ENCODE data around the gene PYGB. TPM values are rescaled to one million over a fixed set of nuclear protein-coding genes. Genes with fewer than 3 reads are reported as not detected.

The PYGB gene
- total RNA-seq, 2 experiments from 2014 or later, result 26.3 to 27.5 TPM

DNA sequence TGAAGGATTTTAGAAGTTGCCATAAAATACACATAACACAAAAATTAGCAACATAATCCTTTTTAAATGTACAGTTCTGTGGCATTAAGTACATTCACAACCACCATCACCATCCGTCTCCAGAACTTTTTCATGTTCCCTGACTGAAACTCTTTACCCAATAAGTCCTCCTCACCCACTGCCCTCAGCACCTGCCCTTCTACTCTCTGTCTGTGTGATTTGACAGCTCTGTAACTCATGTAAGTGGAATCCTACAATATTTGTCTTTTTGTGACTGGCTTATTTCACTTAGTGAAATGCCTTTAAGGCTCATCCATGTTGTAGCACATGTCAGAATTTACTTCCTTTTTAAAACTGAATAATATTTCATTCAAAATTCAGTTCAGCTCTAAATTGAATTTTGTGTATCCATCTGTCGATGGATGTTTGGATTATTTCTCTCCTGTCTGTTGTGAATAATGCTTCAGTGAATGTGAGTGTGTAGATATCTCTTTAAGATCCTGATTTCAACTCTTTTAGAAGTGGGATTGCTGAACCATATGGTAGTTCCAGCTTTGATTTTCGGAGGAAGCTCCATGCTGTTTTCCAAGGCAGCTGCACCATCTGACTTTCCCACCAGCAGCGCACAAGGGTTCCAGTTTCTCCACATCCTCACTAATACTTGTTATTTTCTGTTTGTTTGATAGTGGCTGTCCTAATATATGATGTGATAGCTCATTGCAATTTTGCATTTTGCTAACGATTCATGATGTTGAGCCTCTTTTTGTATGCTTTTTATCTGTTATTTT lies 48.2 kb upstream of the PYGB start:
- ChIA-PET CTCF (interaction anchor here (1.2 kb wide), 1 partner anchor 11 kb away, joined by 3 read pairs; no protein-coding TSS in a partner anchor), POLR2A (interaction anchor here (1.0 to 1.2 kb wide), 2 partner anchors 48 to 141 kb away, joined by 3 read pairs; no protein-coding TSS in a partner anchor)
- no peaks in the 10 kb centered on the region for H3K9me3 ChIP-seq (ENCODE audit: control insufficient read depth in 1 of 2, insufficient read depth in 1 of 2, low read length in 2 of 2)
- no peak for ATAC-seq (ENCODE audit: poor library complexity)
- no peak overlapping the region for H3K4me3 ChIP-seq (ENCODE audit: low read length)
- peaks cover 17% of the 10 kb centered on the region for H3K36me3 Mint-ChIP-seq (ENCODE audit: low read depth)
- H3K4me1 ChIP-seq (ENCODE audit: insufficient read depth, low read length), result peaks cover 38% of the 10 kb centered on the region
- peaks cover 75% of the 10 kb centered on the region for H3K4me1 Mint-ChIP-seq (ENCODE audit: low read depth)
- intact Hi-C loops (cut with DNase I, micrococcal nuclease), result loop anchor here (5.0 to 10.0 kb wide), 8 partner anchors 48 to 1842 kb away; partner anchors contain the start of genes NANP (in 1 of the 2), PYGB (in 1 of the 2), VSX1 (in 1 of the 2) and ZNF337 (in 1 of the 2)
- TF ChIP-seq, protein P1, sequence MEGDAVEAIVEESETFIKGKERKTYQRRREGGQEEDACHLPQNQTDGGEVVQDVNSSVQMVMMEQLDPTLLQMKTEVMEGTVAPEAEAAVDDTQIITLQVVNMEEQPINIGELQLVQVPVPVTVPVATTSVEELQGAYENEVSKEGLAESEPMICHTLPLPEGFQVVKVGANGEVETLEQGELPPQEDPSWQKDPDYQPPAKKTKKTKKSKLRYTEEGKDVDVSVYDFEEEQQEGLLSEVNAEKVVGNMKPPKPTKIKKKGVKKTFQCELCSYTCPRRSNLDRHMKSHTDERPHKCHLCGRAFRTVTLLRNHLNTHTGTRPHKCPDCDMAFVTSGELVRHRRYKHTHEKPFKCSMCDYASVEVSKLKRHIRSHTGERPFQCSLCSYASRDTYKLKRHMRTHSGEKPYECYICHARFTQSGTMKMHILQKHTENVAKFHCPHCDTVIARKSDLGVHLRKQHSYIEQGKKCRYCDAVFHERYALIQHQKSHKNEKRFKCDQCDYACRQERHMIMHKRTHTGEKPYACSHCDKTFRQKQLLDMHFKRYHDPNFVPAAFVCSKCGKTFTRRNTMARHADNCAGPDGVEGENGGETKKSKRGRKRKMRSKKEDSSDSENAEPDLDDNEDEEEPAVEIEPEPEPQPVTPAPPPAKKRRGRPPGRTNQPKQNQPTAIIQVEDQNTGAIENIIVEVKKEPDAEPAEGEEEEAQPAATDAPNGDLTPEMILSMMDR (IDR thresholded peaks at IDR 0.05), result no peak
- H3K36me3 ChIP-seq (ENCODE audit: insufficient read depth, low read length), result no peaks in the 10 kb centered on the region
- peak overlapping the region; percentile 36 for H3K4me3 Mint-ChIP-seq
- no peak for DNase-seq
- no peak overlapping the region for H3K27ac ChIP-seq (ENCODE audit: low read depth in 1 of 2, low read length in 2 of 2)
- H3K27me3 ChIP-seq (ENCODE audit: control insufficient read depth in 1 of 2, insufficient read depth in 2 of 2, low read length in 2 of 2), result no peaks in the 10 kb centered on the region
- H3K9me3 Mint-ChIP-seq, result no peaks in the 10 kb centered on the region
- peak overlapping the region; percentile 48 for H3K27ac Mint-ChIP-seq
- H3K27me3 Mint-ChIP-seq, result no peaks in the 10 kb centered on the region

DNA sequence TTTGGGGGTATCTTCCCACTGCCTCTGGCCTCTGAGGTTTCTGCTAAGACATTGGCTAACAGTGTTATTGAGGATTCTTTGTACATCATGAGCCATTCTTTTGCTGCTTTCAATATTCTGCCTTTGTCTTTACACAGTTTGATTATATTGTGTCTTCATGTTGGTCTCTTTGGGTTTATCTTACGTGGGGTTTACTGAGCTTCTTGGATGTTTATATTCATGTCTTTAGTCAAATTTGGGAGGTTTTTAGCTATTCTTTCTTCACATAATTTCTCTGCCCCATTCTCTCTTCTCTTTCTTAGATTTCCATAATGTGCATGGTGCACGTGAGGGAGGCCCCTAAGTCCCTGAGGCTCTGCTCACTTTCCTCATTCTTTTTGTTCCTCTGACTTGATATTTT lies 44.8 kb upstream of the PYGB start:
- H3K4me1 ChIP-seq (ENCODE audit: insufficient read depth, low read length), result peaks cover 9% of the 10 kb centered on the region
- peaks cover 57% of the 10 kb centered on the region for H3K4me1 Mint-ChIP-seq (ENCODE audit: low read depth)
- H3K36me3 ChIP-seq (ENCODE audit: insufficient read depth, low read length), result peaks cover 7% of the 10 kb centered on the region
- no peaks in the 10 kb centered on the region for H3K27me3 ChIP-seq (ENCODE audit: control insufficient read depth in 1 of 2, insufficient read depth in 2 of 2, low read length in 2 of 2)
- ATAC-seq (ENCODE audit: poor library complexity), result no peak
- no peak overlapping the region for H3K27ac ChIP-seq (ENCODE audit: low read depth in 1 of 2, low read length in 2 of 2)
- no peak for DNase-seq
- H3K9me3 ChIP-seq (ENCODE audit: control insufficient read depth in 1 of 2, insufficient read depth in 1 of 2, low read length in 2 of 2), result no peaks in the 10 kb centered on the region
- no peaks in the 10 kb centered on the region for H3K9me3 Mint-ChIP-seq
- CTCF ChIA-PET, result no interaction called here
- H3K4me3 ChIP-seq (ENCODE audit: low read length), result no peak overlapping the region
- peaks cover 23% of the 10 kb centered on the region for H3K36me3 Mint-ChIP-seq (ENCODE audit: low read depth)
- POLR2A ChIA-PET, result interaction anchor here (2.3 kb wide), 1 partner anchor 8 kb away, joined by 6 read pairs; the partner anchor contains the start of gene ENTPD6
- no peaks in the 10 kb centered on the region for H3K27me3 Mint-ChIP-seq
- intact Hi-C loops (cut with DNase I, micrococcal nuclease), result no loop called here
- H3K4me3 Mint-ChIP-seq, result peak overlapping the region; percentile 16
- H3K27ac Mint-ChIP-seq, result peak overlapping the region; percentile 69
- TF ChIP-seq, protein P1 (IDR thresholded peaks at IDR 0.05), result no peak

DNA sequence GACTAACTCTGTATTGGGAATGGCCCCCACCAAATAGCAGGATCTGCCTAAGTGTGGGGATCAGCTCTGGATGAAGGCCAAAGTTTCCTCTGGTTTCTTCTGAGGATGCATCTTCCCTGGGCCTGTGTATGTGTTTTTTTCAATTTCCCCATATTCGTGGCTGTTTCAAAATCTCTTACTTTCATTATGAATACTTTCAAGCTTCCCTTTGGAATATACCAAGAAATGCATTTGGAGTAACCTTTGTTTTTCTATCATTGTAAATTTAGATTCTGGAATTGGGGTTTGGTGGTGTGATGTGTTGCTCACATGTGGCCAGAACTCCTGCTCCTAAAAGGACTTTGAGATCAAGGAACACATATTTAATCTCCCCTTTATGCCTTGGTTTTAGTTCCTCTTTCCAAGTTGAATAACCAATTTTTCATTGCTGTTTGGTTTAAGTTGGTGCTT lies 44.0 kb upstream of the PYGB start:
- Mint-ChIP-seq H3K9me3 (no peaks in the 10 kb centered on the region), H3K27ac (peak overlapping the region; percentile 69), H3K27me3 (no peaks in the 10 kb centered on the region), H3K4me3 (no peak overlapping the region), H3K4me1 (ENCODE audit: low read depth) (peaks cover 50% of the 10 kb centered on the region), H3K36me3 (ENCODE audit: low read depth) (peaks cover 23% of the 10 kb centered on the region)
- Histone ChIP-seq H3K27ac (ENCODE audit: low read depth in 1 of 2, low read length in 2 of 2) (no peak overlapping the region), H3K9me3 (ENCODE audit: control insufficient read depth in 1 of 2, insufficient read depth in 1 of 2, low read length in 2 of 2) (no peaks in the 10 kb centered on the region), H3K4me3 (ENCODE audit: low read length) (no peak overlapping the region), H3K27me3 (ENCODE audit: control insufficient read depth in 1 of 2, insufficient read depth in 2 of 2, low read length in 2 of 2) (no peaks in the 10 kb centered on the region), H3K36me3 (ENCODE audit: insufficient read depth, low read length) (peaks cover 7% of the 10 kb centered on the region), H3K4me1 (ENCODE audit: insufficient read depth, low read length) (peaks cover 3% of the 10 kb centered on the region)
- intact Hi-C loops (cut with DNase I, micrococcal nuclease), result no loop called here
- DNase-seq, result no peak
- ATAC-seq (ENCODE audit: poor library complexity), result no peak
- POLR2A ChIA-PET, result interaction anchor here (2.3 kb wide), 1 partner anchor 9 kb away, joined by 6 read pairs; the partner anchor contains the start of gene ENTPD6
- TF ChIP-seq, protein P1 (IDR thresholded peaks at IDR 0.05), result no peak
- CTCF ChIA-PET, result no interaction called here
